ENCODE results near the gene ZC3H10.

DNA sequence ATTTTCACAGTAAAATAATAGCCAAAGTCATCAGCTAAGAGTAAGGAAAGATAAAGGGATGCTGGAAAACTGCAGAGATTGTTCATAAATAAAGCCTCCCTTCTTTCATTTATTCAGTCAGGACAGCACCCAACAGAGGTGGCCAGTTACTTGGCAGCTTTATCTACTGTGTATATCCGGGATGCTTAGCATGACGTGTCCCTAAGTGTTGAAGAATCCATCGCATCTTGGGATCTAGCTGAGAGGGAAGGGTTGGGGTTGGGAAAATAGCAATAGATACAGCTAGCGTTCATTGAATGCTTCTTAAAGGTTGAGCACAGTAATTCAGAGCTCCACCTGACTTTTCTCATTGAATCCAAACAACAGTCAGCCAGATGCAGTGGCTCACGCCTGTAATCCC is 43.7 kb upstream of the ZC3H10 start:
- TF ChIP-seq, protein P1, sequence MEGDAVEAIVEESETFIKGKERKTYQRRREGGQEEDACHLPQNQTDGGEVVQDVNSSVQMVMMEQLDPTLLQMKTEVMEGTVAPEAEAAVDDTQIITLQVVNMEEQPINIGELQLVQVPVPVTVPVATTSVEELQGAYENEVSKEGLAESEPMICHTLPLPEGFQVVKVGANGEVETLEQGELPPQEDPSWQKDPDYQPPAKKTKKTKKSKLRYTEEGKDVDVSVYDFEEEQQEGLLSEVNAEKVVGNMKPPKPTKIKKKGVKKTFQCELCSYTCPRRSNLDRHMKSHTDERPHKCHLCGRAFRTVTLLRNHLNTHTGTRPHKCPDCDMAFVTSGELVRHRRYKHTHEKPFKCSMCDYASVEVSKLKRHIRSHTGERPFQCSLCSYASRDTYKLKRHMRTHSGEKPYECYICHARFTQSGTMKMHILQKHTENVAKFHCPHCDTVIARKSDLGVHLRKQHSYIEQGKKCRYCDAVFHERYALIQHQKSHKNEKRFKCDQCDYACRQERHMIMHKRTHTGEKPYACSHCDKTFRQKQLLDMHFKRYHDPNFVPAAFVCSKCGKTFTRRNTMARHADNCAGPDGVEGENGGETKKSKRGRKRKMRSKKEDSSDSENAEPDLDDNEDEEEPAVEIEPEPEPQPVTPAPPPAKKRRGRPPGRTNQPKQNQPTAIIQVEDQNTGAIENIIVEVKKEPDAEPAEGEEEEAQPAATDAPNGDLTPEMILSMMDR (IDR thresholded peaks at IDR 0.05; ENCODE audit: low read depth, low read length, missing input control): no peak
- TF ChIP-seq GABPA (IDR thresholded peaks at IDR 0.05 in 1 of 2, conservative IDR thresholded peaks at IDR 0.05 in 1 of 2) (no peak), EGR1 (IDR thresholded peaks at IDR 0.05; ENCODE audit: low read depth in 2 of 2) (no peak), REST (IDR thresholded peaks at IDR 0.05) (no peak), FOXA2 (IDR thresholded peaks at IDR 0.05) (no peak), YY1 (IDR thresholded peaks at IDR 0.05) (no peak)

Data from liver (tissue), 3 donors.